HG02852 (cell line): ENCODE results near the gene ANXA4.
A peak's percentile ranks its signal among the peaks of the same experiment; 100 is the strongest.

Experiments
- ATAC-seq: cut with Tn5 transposase; IDR thresholded peaks from one replicate; pipeline ENCODE4 v1.9.1; 2021; ENCODE audit warnings: mild to moderate bottlenecking, moderate library complexity; ENCODE audit not compliant: unreplicated experiment

Gene ANXA4

GRCh38 chr2:69741575-69742321, at the start of gene ANXA4:
Gene ANXA4 (plus strand): TSS chr2:69742134. CDS start chr2:69781566, 39,432 bp downstream.
- ATAC-seq = peak; percentile 94

- ATAC-seq = no peak
Measured at GRCh38 chr2:69692424-69692823, 49.5 kb upstream of the ANXA4 start.

GRCh38 chr2:69693059-69693774, 48.7 kb upstream of the ANXA4 start:
- ATAC-seq = no peak

GRCh38 chr2:69693775-69694450, 48.0 kb upstream of the ANXA4 start:
- no peak for ATAC-seq

GRCh38 chr2:69694894-69695849, 46.8 kb upstream of the ANXA4 start:
- no peak for ATAC-seq

- ATAC-seq = no peak
Measured at GRCh38 chr2:69695850-69696216, 46.1 kb upstream of the ANXA4 start.

- ATAC-seq = no peak
Measured at GRCh38 chr2:69700381-69700780, 41.6 kb upstream of the ANXA4 start.

GRCh38 chr2:69701100-69701945, 40.6 kb upstream of the ANXA4 start:
- ATAC-seq = no peak

GRCh38 chr2:69703189-69703588, 38.7 kb upstream of the ANXA4 start:
- ATAC-seq = no peak

- ATAC-seq = no peak
Measured at GRCh38 chr2:69704446-69704845, 37.5 kb upstream of the ANXA4 start.

- no peak for ATAC-seq
Measured at GRCh38 chr2:69709290-69709689, 32.6 kb upstream of the ANXA4 start.

- ATAC-seq = no peak
Measured at GRCh38 chr2:69711971-69712370, 30.0 kb upstream of the ANXA4 start.

- ATAC-seq = no peak
Measured at GRCh38 chr2:69714024-69714423, 27.9 kb upstream of the ANXA4 start.

GRCh38 chr2:69714539-69715220, 27.3 kb upstream of the ANXA4 start:
- peak; percentile 55 for ATAC-seq

GRCh38 chr2:69715964-69716363, 26.0 kb upstream of the ANXA4 start:
- no peak for ATAC-seq

- no peak for ATAC-seq
Measured at GRCh38 chr2:69716555-69717120, 25.3 kb upstream of the ANXA4 start.

- no peak for ATAC-seq
Measured at GRCh38 chr2:69717186-69717585, 24.7 kb upstream of the ANXA4 start.

- peak; percentile 70 for ATAC-seq
Measured at GRCh38 chr2:69717861-69718273, 24.1 kb upstream of the ANXA4 start.
